IPS DF 6.9 (cell line): Measurements from ENCODE around the gene ACTR3.
A peak's percentile ranks its signal among the peaks of the same experiment; 100 is the strongest.

Source experiments
- DNase-seq: peaks from one replicate; pipeline ENCODE4 v3.0.0-alpha.2; 2013; ENCODE audit warnings: low read depth, low spot score
- H3K27ac ChIP-seq: one replicate; pipeline ENCODE4 v1.5.1; 2013; ENCODE audit warnings: low read length, control low read depth
- H3K27me3 ChIP-seq: 2 replicates; pipeline ENCODE4 v1.6.1; 2013; ENCODE audit warnings: mild to moderate bottlenecking, low read length; ENCODE audit not compliant: control insufficient read depth, insufficient read depth
- H3K36me3 ChIP-seq: 2 replicates; pipeline ENCODE4 v1.6.1; 2013; ENCODE audit warnings: low read length; ENCODE audit not compliant: control insufficient read depth, insufficient read depth
- H3K4me1 ChIP-seq: 2 replicates; pipeline ENCODE4 v1.6.1; 2013; ENCODE audit warnings: low read length; ENCODE audit not compliant: control insufficient read depth, insufficient read depth
- H3K4me3 ChIP-seq: 2 replicates; pipeline ENCODE4 v1.5.1; 2013; ENCODE audit warnings: mild to moderate bottlenecking, low read length
- H3K9me3 ChIP-seq: 2 replicates; pipeline ENCODE4 v1.6.1; 2013; ENCODE audit warnings: low read length, inconsistent platforms; ENCODE audit not compliant: control insufficient read depth, insufficient read depth
- WGBS: extraction: QIAGEN DNeasy Blood & Tissue Kit; methylation state at CpG from one replicate; pipeline ENCODE4 v1.1.7; 2013; ENCODE audit warnings: mixed read lengths, missing lambda C conversion rate; ENCODE audit not compliant: insufficient read length, insufficient coverage; 5-methylcytosine and 5-hydroxymethylcytosine counted together

Gene ACTR3

DNA sequence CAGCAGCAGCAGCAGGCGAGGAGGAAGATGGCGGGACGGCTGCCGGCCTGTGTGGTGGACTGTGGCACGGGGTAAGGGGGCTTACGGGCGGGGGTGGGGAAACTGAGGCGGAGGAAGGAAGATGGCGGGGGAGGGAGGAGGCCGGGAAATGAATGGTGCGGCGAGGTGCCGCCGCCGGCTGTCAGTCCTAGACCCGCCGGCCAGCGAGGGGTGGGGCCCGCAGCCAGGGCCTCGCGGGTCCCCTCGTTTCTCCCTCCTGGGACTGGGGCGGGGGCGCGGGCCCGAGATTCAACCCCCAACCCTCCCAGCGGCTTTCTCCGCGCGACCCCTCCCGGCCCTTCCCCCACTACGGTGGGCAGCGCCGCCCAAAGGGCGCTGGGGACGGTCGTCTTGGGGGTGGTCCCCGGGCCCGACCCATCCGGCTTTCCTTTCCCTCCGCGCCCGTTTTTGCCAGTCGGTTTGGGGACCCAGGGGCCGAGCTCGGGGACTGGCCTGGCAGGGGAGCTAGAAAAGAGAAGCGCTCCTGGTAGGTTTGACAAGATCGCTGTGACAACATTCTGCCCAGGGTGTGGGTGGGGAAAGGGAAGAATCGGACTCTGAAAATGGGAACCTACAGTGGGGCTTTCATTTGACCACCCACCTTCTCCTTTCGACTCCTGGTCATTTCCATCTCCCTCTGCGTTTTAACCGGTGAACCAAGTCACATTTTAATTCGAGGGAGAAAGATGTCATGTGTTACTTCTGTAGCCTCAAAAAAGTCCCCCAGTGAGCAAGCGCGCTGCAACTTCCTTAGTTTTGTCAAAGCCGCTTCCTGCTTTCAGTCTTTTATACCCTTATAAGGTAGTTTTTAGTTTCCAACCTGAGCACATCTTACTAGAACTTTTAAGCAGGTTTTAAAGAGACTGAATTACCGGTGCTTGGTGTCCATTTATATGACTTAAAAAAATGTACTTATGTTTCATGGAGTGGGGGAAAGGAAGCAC is 655 bp downstream of the ACTR3 start:
- no CpG with 5 or more reads among the region's 57 CpGs for WGBS
- Histone ChIP-seq H3K4me3 (peak overlapping the region; percentile 56), H3K9me3 (no peaks in the 10 kb centered on the region), H3K27ac (no peak overlapping the region), H3K4me1 (no peaks in the 10 kb centered on the region; the same call in 1 of the 2 replicates), H3K36me3 (no peaks in the 10 kb centered on the region), H3K27me3 (no peaks in the 10 kb centered on the region)
- no peak for DNase-seq

DNA sequence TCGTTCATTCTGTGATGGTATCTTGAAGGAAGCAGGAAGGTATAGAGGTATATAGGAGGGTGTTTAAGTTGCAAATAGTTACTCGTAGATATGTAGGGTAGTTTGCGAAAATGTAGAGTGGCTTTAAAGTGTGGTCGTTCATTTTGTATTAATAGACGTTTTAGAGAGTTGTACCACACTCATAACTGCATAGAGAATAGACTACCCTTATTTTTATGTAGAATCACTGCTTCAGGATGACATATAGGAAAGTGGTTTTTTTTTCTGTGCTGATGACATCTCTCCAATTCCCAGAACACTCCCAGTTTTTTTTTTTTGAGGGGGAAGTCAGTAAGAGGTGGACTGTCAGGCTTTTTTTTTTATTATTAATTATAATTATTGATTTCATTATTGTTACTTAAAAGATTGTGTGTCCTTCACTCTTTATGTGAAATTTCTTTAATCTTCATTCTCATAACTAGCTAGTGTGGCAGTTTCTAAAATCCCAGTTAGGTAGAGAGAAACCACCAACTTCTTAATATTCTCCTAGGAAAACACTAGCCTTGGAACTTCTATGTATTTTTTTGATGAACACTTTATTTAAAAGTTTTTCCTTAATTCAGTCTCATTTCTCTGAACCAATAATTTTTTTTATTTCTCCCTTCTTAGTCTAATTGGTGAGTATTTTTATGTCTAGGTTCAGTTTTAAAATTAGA is 1.5 kb downstream of the ACTR3 start:
- Histone ChIP-seq H3K4me1 (no peaks in the 10 kb centered on the region; the same call in 1 of the 2 replicates), H3K36me3 (no peaks in the 10 kb centered on the region), H3K4me3 (peak overlapping the region; percentile 56; the same call in 1 of the 2 replicates), H3K9me3 (no peaks in the 10 kb centered on the region), H3K27ac (no peak overlapping the region), H3K27me3 (no peaks in the 10 kb centered on the region)
- 100% methylated on average over 2 of the region's 5 CpGs for WGBS
- DNase-seq: no peak

DNA sequence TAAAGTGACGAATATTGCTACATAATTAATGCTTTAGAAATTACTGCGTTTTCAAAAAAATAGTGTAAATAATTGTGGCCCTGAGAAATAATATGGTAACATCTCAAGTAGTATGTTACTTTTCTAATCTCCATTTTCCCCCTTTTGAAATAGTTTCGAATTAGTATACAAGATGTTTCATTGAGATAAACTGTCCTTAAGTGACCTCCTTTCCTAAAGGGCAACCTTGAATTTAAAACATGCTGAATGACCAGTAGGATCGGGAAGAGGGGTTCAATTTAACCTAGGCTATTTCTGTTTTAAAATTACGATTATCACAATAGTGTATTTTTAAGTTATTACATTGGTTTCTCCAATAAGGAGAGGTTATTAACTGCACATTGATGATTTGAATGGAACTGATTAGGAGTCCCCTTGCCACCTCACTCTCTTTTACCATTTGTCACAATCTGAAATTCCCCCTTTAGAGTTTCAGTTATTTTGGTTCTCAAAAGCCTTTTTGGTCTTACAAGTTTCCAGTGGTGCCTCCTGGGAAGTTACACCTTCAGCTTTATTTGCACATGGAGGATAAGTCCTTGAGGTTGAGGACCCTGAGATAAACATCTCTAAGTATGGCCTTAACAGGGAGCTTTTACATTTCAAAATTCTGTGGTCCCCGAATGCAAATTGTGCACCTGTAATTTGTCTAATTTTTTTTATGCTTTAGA is 2.3 kb downstream of the ACTR3 start:
- Histone ChIP-seq H3K4me3 (no peak overlapping the region), H3K27ac (no peak overlapping the region), H3K9me3 (no peaks in the 10 kb centered on the region), H3K36me3 (no peaks in the 10 kb centered on the region), H3K4me1 (no peaks in the 10 kb centered on the region; the same call in 1 of the 2 replicates), H3K27me3 (no peaks in the 10 kb centered on the region)
- no CpG with 5 or more reads among the region's 6 CpGs for WGBS
- DNase-seq: no peak

DNA sequence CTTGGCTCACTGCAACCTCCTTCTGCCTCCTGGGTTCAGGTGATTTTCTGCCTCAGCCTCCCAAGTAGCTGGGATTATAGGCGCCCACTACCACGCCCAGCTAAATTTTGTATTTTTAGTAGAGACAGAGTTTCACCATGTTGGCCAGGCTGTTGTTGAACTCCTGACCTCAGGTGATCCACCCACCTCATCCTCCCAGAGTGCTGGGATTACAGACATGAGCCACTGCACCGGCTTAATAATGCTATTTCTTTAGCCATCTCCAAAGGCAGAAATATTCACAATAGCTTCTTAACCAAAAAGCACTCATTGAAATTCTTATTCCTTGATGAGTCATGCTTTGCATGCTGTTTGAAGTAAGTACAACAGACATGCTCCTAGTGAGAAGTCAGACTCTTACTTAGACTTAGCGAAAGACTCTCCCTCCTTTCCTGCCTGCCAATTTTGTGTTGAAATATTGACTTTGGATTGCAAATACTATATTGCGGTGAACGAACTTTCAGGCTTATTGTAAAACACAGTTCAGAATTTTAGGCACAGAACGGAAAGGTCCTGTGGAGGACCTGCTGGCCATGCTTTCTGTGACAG is 4.4 kb downstream of the ACTR3 start:
- Histone ChIP-seq H3K9me3 (no peaks in the 10 kb centered on the region), H3K27ac (no peak overlapping the region), H3K27me3 (no peaks in the 10 kb centered on the region), H3K4me3 (no peak overlapping the region), H3K4me1 (no peaks in the 10 kb centered on the region; the same call in 1 of the 2 replicates), H3K36me3 (no peaks in the 10 kb centered on the region)
- no CpG with 5 or more reads among the region's 7 CpGs for WGBS
- DNase-seq: no peak

DNA sequence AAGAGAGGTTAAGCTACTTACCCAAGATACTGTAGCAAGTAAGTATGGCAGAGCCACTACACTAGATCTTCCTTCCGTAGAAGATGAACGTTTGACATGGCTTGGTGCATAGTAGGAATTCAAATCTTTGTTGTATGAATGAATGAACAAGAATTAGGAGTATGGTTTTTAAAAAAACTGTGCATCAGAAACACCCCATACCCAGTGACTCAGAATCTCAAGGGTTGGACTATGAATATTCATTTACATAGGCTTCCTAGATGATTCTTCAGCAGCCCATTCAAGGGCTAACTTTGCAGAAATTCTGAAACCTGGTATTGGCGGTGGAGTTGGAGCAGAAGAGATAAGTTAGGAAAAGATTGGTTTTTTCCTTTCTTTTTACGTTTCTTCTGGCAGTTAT is 5.4 kb downstream of the ACTR3 start:
- Histone ChIP-seq H3K4me3 (no peak overlapping the region), H3K27me3 (no peaks in the 10 kb centered on the region)

DNA sequence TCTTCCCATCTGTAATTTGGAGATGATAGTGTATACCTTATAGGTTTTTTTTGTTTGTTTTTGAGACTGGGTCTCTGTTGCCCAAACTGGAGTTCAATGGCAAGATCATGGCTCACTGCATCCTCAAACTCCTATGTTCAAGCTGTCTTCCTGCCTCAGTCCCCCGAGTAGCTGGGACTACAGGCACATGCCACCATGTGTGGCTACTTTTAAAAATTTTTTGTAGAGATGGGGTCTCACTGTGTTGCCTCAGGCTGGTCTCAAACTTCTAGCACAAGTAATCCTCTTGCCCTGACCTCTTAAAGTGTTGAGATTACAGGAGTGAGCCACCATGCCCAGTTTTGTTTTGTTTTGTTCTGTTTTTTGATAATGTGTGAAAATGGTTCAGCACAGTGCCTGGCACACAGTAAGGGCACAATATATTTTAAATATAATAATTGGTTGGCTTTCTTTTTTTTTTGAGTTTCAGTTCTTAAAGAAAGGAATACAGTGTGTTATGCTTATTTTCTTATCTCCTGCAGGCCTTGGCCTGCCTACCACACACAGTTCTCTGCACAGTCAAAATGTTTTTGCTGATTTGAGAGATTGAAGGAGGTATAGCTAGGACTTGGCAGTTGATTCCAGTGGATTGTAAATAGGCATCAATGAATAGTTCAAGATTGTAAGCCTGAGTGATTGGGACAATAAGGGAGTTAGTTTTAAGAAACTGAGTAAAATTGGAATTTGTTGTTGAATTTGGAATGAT is 6.1 kb downstream of the ACTR3 start:
- Histone ChIP-seq H3K36me3 (no peaks in the 10 kb centered on the region), H3K4me1 (no peaks in the 10 kb centered on the region; the same call in 1 of the 2 replicates), H3K4me3 (no peak overlapping the region), H3K27ac (no peak overlapping the region), H3K27me3 (no peaks in the 10 kb centered on the region), H3K9me3 (no peaks in the 10 kb centered on the region)
- no CpG with 5 or more reads among the region's 1 CpG for WGBS
- no peak for DNase-seq

More for the DNA sequence above, 5.4 kb downstream of the ACTR3 start:
- no peak for DNase-seq
- no peaks in the 10 kb centered on the region for H3K9me3 ChIP-seq
- no peak overlapping the region for H3K27ac ChIP-seq
- WGBS: no CpG with 5 or more reads among the region's 4 CpGs
- H3K4me1 ChIP-seq: no peaks in the 10 kb centered on the region; the same call in 1 of the 2 replicates
- H3K36me3 ChIP-seq: no peaks in the 10 kb centered on the region

DNA sequence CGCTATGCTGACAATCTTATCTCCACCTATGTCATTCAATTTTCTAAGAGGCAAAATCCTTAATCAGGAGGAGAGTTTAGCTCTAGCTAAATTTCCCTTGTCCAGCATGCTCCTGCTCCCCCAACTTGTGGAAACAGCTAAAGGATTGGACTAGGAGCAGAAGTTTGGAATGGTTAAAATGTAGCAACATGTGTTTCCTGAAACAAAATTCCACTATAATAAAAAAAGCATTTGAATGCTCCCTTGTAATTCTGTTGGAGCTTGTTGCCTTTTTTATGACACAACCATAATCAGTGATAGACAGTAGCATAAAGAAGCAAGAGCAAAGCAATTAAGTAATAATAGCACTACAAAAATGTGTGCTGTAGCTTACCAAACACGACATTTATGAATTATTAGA is 6.9 kb downstream of the ACTR3 start:
- Histone ChIP-seq H3K36me3 (no peaks in the 10 kb centered on the region), H3K4me3 (no peak overlapping the region), H3K9me3 (no peaks in the 10 kb centered on the region), H3K27me3 (no peaks in the 10 kb centered on the region), H3K4me1 (no peaks in the 10 kb centered on the region; the same call in 1 of the 2 replicates), H3K27ac (no peak overlapping the region)
- WGBS: 100% methylated on average over 1 of the region's 2 CpGs
- no peak for DNase-seq

DNA sequence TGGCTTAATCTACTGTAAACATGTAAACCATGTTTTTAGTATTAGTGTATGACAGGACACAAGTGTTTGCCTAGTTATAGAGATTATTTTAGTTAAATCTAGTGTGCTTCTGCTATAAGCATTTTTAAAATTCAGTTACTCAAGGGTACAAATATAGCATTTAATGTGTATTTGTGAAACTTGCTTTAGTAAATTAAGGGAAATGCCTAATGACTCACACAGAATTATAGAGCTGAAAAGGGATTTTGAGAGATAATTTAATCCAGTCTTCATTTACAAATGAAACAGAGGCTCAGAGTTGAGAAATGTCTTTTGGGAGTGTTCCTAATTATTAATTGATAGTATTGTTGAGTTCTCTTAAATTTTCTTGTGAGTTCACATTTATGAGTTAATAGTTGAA is 8.2 kb downstream of the ACTR3 start:
- H3K27ac ChIP-seq: no peak overlapping the region
- no peaks in the 10 kb centered on the region; the same call in 1 of the 2 replicates for H3K4me1 ChIP-seq
- no peaks in the 10 kb centered on the region for H3K36me3 ChIP-seq
- H3K27me3 ChIP-seq: no peaks in the 10 kb centered on the region
- H3K4me3 ChIP-seq: no peak overlapping the region
- H3K9me3 ChIP-seq: no peaks in the 10 kb centered on the region
- DNase-seq: no peak

DNA sequence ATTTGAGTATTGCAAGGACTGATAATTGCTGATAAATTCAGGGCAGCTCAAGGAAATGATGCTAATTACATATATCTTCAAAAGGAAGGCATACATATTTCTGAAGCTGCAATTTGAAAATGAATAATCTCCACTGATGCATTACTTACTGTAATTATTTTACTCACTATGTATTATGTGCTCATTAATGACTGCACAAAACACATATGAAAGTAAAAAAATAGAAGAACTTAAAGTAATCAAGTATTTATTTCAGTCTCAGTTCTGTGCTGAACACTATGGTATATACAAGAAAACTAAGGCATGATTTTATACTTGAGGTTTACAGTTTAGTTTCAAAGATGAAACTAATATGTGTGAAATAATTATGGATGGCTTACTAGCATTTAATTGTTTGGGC is 9.3 kb downstream of the ACTR3 start:
- Histone ChIP-seq H3K27ac (no peak overlapping the region), H3K27me3 (no peaks in the 10 kb centered on the region), H3K4me1 (no peaks in the 10 kb centered on the region; the same call in 1 of the 2 replicates), H3K4me3 (no peak overlapping the region), H3K36me3 (no peaks in the 10 kb centered on the region), H3K9me3 (no peaks in the 10 kb centered on the region)
- no peak for DNase-seq
